ENCODE measurements around the gene ELOVL6. TPM values are rescaled to one million over a fixed set of nuclear protein-coding genes. Genes with fewer than 3 reads are reported as not detected.
A peak's percentile ranks its signal among the peaks of the same experiment; 100 is the strongest.

Gene ELOVL6
- total RNA-seq, 2 donors from 2014 or later = 15.8 to 21.3 TPM

- H3K9me3 Mint-ChIP-seq = no peaks in the 10 kb centered on the region
- ATAC-seq (replicated peaks in 1 of 2) = no peak
- no peaks in the 10 kb centered on the region for H3K36me3 Mint-ChIP-seq (ENCODE audit: insufficient read depth in 2 of 2)
- H3K27ac Mint-ChIP-seq = no peak overlapping the region
- no peaks in the 10 kb centered on the region for H3K27me3 Mint-ChIP-seq (ENCODE audit: low read depth)
- no peak overlapping the region for H3K4me3 Mint-ChIP-seq
- DNase-seq = no peak
- peaks cover 10% of the 10 kb centered on the region for H3K4me1 Mint-ChIP-seq (ENCODE audit: low read depth)
Observed at GRCh38 chr4:110008540-110008939, 189.9 kb downstream of the ELOVL6 start.

- no peak for DNase-seq
- no peaks in the 10 kb centered on the region for H3K9me3 Mint-ChIP-seq
- no peak overlapping the region for H3K4me3 Mint-ChIP-seq
- ATAC-seq (replicated peaks in 1 of 2) = no peak
- H3K27me3 Mint-ChIP-seq (ENCODE audit: low read depth) = no peaks in the 10 kb centered on the region
- H3K4me1 Mint-ChIP-seq (ENCODE audit: low read depth) = peaks cover 10% of the 10 kb centered on the region
- H3K27ac Mint-ChIP-seq = no peak overlapping the region
- no peaks in the 10 kb centered on the region for H3K36me3 Mint-ChIP-seq (ENCODE audit: insufficient read depth in 2 of 2)
Observed at GRCh38 chr4:110007217-110007616, 191.2 kb downstream of the ELOVL6 start.

- ATAC-seq (replicated peaks in 1 of 2) = peak; percentile 62 to 74
Observed at GRCh38 chr4:110005461-110006056, 192.9 kb downstream of the ELOVL6 start.

GRCh38 chr4:110004556-110004955, 193.9 kb downstream of the ELOVL6 start:
- DNase-seq = no peak
- no peaks in the 10 kb centered on the region for H3K36me3 Mint-ChIP-seq (ENCODE audit: insufficient read depth in 2 of 2)

More at GRCh38 chr4:110005461-110006056, 192.9 kb downstream of the ELOVL6 start:
- H3K9me3 Mint-ChIP-seq = no peaks in the 10 kb centered on the region
- H3K27ac Mint-ChIP-seq = no peak overlapping the region
- H3K4me3 Mint-ChIP-seq = no peak overlapping the region
- no peaks in the 10 kb centered on the region for H3K27me3 Mint-ChIP-seq (ENCODE audit: low read depth)
- H3K4me1 Mint-ChIP-seq (ENCODE audit: low read depth) = peaks cover 10% of the 10 kb centered on the region
- peak in 1 of 2 donors; percentile 14 for DNase-seq
- H3K36me3 Mint-ChIP-seq (ENCODE audit: insufficient read depth in 2 of 2) = no peaks in the 10 kb centered on the region

GRCh38 chr4:110003401-110004187, 194.8 kb downstream of the ELOVL6 start:
- Mint-ChIP-seq H3K27ac (no peak overlapping the region), H3K36me3 (ENCODE audit: insufficient read depth in 2 of 2) (no peaks in the 10 kb centered on the region), H3K4me3 (no peak overlapping the region), H3K9me3 (no peaks in the 10 kb centered on the region), H3K27me3 (ENCODE audit: low read depth) (no peaks in the 10 kb centered on the region), H3K4me1 (ENCODE audit: low read depth) (peaks cover 10% of the 10 kb centered on the region)
- peak in 1 of 2 donors; percentile 4 for DNase-seq
- peak; percentile 76 to 80 for ATAC-seq (replicated peaks in 1 of 2)

More at GRCh38 chr4:110004556-110004955, 193.9 kb downstream of the ELOVL6 start:
- Mint-ChIP-seq H3K27me3 (ENCODE audit: low read depth) (no peaks in the 10 kb centered on the region), H3K27ac (no peak overlapping the region), H3K4me1 (ENCODE audit: low read depth) (peaks cover 10% of the 10 kb centered on the region), H3K9me3 (no peaks in the 10 kb centered on the region), H3K4me3 (no peak overlapping the region)
- ATAC-seq (replicated peaks in 1 of 2) = no peak

- no peak overlapping the region for H3K4me3 Mint-ChIP-seq
- ATAC-seq (replicated peaks in 1 of 2) (no peak), DNase-seq (no peak)
- H3K27me3 Mint-ChIP-seq (ENCODE audit: low read depth) = no peaks in the 10 kb centered on the region
- H3K27ac Mint-ChIP-seq = no peak overlapping the region
- H3K9me3 Mint-ChIP-seq = no peaks in the 10 kb centered on the region
- no peaks in the 10 kb centered on the region for H3K36me3 Mint-ChIP-seq (ENCODE audit: insufficient read depth in 2 of 2)
- H3K4me1 Mint-ChIP-seq (ENCODE audit: low read depth) = peaks cover 10% of the 10 kb centered on the region
Observed at GRCh38 chr4:110002326-110002725, 196.1 kb downstream of the ELOVL6 start.

- H3K9me3 Mint-ChIP-seq = no peaks in the 10 kb centered on the region
- DNase-seq (no peak), ATAC-seq (replicated peaks in 1 of 2) (no peak)
- H3K27me3 Mint-ChIP-seq (ENCODE audit: low read depth) = peaks cover 8% of the 10 kb centered on the region
- no peak overlapping the region for H3K27ac Mint-ChIP-seq
- no peak overlapping the region for H3K4me3 Mint-ChIP-seq
- peaks cover 6% of the 10 kb centered on the region for H3K4me1 Mint-ChIP-seq (ENCODE audit: low read depth)
- H3K36me3 Mint-ChIP-seq (ENCODE audit: insufficient read depth in 2 of 2) = no peaks in the 10 kb centered on the region
Observed at GRCh38 chr4:109999585-109999912, 198.9 kb downstream of the ELOVL6 start.

GRCh38 chr4:109998867-109999584, 199.4 kb downstream of the ELOVL6 start:
- ATAC-seq (replicated peaks in 1 of 2) (peak; percentile 49 to 51), DNase-seq (peak; percentile 4 to 50)
- Mint-ChIP-seq H3K4me3 (no peak overlapping the region), H3K9me3 (no peaks in the 10 kb centered on the region), H3K36me3 (ENCODE audit: insufficient read depth in 2 of 2) (no peaks in the 10 kb centered on the region), H3K4me1 (ENCODE audit: low read depth) (peaks cover 12% of the 10 kb centered on the region), H3K27me3 (ENCODE audit: low read depth) (peaks cover 8% of the 10 kb centered on the region), H3K27ac (no peak overlapping the region)

GRCh38 chr4:109996526-109996925, 201.9 kb downstream of the ELOVL6 start:
- Mint-ChIP-seq H3K27me3 (ENCODE audit: low read depth) (peaks cover 18% of the 10 kb centered on the region), H3K36me3 (ENCODE audit: insufficient read depth in 2 of 2) (no peaks in the 10 kb centered on the region)

More at GRCh38 chr4:109996526-109996925, 201.9 kb downstream of the ELOVL6 start:
- ATAC-seq (replicated peaks in 1 of 2) (no peak), DNase-seq (no peak)
- Mint-ChIP-seq H3K4me3 (no peak overlapping the region), H3K9me3 (no peaks in the 10 kb centered on the region), H3K27ac (no peak overlapping the region), H3K4me1 (ENCODE audit: low read depth) (peaks cover 18% of the 10 kb centered on the region)

Data from activated T-cell treated with anti-CD3 and anti-CD28 coated beads, Interleukin-2, amount 50 U/mL, for 72 hours (primary cell).